Effector CD4-positive, alpha-beta T cell (primary cell): ENCODE data around the gene INS.

ENCODE experiments used
- DNase-seq: peaks from one replicate; pipeline ENCODE4 v3.0.0-alpha.2; 2020

The INS gene

DNA sequence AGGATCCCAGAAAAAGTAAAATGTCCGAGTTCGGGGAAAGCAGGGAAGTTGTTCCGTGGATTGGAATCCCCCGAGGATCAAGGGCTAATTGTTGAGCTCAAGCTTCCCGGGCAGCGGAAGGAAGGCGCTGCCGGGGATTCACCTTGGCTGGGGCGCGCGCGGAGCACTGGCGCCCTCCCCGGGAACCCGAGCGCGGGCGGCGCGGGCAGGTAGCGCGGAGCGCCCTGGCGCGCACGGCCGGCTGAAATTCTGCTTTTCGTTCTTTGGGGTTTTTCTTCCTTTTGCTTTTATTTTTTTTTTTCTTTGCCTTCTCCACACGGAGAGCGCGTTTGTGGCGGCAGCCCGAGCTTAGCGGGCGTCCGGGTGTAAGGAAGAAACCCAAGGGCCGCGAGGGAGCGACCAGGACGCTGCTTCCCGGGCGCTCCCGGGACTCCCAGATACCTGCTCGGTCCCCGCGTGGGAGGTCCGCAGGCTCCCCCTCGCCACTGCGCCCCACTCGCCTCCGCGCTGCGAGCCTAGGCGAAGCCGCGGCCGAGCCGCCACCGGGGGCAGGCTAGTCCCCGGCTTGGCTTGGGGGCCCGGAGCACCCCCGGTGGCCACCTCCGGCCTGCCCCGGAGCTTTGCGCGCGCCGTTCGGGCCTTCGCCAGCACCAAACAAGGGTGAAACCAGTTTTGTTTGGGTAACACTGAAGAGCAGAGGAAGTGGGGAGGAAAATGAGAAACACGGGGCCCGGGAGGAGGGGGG is 17.0 kb downstream of the INS start:
- no peak for DNase-seq

DNA sequence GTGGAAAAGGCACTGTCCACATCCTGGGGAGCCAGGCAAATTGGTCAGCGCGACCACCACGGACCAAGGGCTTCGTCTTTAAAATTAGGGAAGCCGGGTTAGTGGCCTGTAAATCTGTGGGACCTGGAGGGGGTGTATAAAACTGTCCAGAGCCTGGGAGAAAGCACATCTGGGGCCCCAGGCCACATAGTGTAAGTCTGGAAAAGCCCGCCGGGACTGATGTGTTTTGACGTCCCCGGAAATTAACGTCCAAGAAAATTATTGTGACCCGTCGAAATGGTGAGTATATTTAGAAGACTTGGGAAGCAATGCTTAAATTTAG is 17.6 kb downstream of the INS start:
- no peak for DNase-seq

DNA sequence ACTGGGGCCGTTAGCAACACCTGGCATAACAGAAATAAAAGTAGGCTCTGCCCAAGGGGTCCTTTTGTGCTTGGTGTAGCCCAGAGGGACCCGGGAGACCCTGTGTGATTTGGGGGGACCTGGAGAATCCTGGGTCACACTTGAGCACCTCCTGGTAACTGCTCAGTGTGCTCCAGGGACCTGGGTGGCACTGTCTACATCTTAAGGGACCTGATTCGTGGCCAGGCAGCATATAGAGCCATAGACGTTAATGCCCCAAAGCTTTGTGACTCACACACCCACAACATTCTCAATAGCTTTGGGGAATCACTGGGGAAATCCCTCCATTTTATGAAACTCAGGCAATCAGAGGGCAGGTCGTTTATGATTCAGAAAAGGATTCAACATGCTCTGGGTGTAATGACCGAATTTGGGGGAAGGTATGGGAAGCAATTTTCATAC is 18.2 kb downstream of the INS start:
- DNase-seq = no peak

DNA sequence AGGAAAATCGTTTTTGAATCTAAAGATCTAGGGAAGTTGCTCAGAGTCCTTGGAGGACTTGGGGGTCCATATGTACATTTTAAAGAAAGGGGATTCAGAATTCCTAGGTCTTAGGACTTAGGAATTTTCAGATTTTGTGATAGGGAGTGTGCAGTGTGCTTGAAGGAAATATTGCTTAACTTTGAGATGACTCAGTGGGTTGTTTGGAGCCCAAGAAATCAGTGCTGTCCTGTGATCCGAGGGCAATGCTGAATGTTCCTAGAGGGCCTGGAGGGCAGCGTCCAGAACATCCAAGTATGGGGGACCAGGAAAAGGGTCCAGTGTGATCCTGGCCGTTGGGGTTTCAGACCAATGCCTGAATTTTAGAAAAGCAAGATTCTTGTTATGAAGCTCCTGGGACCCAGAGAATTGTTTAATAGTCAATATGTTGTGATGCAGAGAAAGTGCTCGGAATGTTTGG is 18.7 kb downstream of the INS start:
- no peak for DNase-seq

DNA sequence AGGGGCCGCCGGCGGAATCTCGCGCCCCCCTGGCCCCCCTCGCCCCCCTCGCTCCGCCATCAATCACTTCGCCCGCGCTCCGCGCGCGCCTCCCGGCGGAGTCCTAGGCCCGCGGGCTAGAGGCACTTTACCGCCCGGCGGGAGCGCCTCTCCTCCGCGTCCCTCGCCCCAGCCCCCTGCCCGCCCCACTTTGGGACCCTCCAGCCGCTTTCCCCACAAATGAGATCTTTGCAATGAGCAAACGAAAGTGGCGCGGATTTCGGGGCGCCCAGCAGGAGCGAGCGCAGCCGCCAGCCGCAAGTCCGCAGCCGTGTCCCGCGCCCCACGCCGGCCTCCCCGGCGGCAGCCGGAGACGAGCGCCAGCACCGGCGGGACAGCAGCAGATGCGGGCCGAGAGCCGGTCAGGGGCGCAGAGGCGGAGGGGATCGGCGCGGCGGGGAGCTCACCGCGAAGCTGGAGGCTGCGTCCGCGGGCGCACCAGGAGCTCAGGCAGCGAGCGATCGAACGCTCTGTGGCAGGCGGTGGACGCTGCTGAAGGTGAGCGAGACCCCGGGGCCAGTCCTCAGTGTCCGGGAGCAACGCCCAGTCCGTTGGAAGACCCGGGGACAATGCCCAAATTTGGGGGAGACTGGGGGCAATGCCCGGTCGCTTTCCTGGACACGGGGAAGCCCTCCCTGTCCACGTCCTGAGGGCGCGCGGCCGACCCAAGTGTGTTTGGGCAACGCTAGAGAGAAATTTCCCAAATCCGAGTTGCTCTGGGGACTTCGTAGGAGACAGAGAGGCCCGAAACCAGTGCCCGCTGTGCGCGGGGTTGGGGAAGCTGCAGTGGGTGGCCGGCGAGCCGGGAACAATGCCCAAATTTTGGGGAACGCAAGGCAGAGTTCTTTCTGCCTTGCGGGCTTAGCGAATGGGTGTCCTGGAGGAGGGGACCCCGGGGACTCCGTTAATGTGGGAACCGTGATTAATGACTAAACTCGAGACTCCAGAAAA is 20.3 kb downstream of the INS start:
- no peak for DNase-seq

DNA sequence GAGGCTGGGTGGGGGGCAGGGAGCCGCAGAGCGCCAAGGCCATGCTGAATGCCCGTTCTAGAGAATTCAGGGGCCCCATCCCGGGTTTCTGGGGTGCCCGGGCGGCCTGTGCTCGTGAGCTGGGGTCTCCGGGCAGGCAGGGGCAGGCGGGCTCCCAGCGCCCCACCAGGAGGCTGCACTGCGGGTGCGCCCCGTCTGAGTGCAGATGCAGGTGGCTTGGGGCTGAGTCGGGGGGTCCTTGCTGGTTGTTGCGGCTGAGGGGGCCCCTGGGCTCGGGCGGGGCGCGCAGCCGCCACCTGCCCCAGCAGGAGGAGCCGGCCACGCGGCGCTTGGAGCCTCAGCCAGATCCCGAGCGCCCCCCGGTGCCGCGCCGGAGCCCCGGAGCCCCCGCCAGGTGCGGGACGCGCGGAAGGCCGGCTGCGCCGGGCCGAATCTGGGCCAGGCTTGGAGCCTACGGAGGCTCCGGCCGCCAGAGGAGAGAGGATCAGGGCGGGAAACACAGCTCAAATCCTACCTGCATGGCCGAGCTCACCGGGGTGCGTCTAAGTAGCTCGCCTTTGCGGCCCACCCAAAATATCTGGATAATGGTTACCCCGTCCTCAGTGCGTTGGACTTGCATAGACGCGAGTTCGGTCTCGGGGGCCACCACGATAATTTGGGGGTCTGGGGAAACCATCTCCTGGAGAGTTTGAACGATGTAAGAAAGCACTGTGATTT is 21.2 kb downstream of the INS start:
- no peak for DNase-seq

DNA sequence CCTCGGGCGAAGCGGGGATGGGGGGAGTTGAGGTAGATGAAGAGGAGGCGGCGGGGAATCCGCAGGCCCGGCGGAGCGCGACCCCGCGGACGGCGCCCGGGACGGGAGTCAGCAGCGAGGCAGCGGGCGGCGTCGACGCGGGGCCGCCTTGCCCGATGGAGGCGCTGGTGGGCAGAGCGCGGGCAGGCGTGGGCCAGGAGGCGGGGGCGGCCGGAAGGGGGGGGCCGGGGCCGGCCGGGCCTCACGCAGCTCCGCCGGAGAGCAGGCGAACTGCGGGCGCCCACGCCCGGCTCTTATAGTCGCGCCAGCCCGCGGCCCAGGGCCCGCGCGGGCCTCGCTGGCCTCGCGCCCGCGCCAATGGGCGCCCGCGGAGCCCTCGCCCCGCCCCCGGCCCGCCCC is 21.9 kb downstream of the INS start, which contains the start of gene IGF2:
TSS of gene IGF2 (minus strand) at position 267 of the 399 bp plus-strand sequence. CDS start 3,866 bp downstream, outside the sequence.
- no peak for DNase-seq

DNA sequence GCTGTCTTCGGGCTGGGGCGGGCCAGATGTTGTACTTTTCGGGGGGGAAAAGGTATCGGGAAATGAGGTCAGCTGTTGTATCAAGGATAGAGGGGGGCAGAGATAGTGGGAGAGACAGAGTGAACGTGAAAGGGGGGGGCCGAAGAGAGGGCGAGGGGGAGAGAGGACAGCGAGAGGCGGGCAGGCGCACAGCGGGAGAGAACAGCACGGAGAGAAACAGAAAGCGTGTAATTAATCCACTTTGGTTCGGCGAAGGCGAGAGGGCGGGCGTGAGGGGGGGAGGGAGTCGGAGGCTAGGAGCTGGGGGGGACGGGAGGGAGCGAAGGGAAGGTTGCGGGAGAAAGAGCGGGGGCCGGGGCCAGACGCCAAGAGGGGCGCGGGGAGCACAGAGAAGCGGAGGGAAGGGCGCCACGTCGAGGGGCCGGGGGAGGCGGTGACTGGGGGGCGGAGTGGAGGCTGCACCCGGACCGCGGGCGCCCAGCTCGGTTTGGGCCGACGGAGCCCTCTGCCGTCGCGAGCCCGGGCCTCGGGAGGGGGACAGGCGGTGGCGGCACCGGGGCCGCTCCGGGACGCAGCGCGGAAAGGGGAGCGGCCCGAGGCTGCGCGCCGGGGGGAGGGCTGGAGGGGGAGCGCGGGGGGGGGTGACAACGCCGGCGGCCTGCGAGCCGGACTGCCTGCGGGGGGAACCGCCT is 22.4 kb downstream of the INS start:
- DNase-seq = no peak

DNA sequence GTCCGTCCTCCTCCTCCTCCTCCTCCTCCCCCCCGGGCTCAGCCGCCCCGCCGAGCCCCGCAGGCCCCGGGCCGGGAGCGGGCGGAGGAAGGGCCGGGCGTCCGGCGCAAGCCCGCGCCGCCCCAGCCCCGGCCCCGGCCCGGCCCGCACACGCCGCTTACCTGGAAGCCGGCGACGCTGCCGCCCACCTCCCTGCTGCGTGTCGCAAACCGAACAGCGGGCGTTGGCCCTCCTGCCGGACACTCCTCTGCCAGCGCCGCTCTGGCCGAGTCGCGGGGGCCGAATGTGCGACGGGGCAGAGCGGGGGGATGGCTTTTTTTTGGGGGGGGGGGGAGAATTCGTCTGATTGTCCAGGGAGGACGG is 23.0 kb downstream of the INS start:
- no peak for DNase-seq

DNA sequence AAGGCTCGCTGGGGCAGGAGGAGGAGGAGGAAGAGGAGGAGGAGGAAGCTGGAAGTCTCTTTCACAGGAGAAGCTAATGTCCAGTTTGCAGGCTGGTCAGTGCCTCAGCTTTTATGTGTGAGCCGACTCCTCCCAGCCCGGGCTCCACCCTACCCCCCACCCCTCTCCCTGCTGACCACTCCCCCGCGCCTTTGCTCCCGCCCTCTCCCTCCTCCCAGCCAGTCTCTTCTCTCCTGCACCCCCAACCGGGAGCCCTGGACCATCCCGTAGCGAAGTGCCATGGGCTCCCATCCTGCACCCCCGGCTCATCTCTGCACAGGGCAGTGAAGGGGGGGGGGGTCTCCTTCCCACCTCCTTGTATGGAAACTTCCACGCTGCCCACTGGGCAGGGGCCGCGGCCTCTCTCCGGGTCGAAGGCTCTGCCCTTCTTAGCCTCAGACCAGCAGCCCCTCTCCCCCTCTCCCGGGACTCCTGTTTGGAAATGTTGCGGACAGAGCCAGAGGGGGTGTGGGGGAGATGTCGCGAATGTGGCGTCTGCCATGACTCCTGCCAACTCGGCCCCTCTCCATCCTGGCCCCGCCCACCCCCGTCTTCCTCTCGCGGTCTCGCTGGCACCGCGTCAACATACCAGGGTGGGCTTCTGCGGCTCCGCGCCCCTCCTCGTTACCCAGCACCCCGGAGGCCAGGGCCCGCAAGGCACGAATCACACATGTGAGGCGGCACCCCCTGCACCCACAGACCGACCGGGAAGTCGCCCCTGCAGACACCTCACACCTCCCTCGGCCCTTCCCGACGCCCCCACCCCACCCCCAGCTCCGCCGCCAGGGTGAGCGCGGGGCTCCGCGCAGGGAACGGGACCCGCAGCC is 23.6 kb downstream of the INS start:
- DNase-seq = no peak

DNA sequence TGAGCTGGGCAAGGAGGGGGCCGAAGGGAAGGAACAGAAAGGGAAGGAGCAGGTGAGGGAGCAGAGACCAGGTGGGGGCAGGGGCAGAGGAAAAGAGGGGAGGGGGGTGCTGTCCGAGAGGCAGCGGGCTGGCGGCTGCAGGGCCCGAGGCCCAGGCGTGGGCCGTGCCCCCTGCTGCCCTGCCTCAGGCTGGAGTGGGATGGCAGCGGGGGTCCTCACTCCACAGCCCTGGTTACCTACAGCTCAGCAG is 24.1 kb downstream of the INS start:
- no peak for DNase-seq

DNA sequence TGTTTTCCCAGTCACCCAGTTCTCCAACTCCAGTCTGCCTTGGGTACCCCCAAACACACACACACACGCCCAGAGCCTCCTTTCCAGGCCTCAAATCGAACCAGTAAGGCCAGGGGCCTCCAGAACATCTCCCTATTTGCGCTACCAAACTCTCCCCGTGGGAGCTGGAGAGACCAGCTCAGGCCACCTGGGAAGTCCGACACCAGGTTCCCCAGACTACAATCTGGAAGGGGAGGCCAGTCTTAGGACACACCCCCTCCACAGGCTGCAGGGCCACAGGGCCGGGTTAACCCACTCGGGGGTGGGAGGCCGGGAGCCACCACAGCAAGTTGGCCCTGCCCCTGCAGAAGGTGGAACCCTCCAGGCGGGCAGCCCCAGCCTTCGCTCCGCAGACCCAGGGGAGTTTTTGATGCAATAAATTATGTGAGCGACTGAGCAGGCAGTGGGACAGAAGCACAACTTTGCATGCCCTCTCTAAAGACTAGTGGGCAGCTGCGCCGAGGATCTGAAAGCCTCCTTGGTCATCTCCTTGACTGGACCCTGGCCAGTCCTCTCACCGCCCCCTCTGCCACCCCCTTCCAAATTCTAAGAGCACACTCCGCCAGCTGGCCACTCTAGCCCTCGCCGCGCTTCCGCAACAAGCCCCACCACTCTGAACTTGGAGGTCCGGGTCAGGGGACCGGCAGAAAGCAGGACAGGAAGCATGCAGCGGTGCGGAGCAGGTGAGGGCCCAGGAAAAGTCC is 24.6 kb downstream of the INS start:
- no peak for DNase-seq

DNA sequence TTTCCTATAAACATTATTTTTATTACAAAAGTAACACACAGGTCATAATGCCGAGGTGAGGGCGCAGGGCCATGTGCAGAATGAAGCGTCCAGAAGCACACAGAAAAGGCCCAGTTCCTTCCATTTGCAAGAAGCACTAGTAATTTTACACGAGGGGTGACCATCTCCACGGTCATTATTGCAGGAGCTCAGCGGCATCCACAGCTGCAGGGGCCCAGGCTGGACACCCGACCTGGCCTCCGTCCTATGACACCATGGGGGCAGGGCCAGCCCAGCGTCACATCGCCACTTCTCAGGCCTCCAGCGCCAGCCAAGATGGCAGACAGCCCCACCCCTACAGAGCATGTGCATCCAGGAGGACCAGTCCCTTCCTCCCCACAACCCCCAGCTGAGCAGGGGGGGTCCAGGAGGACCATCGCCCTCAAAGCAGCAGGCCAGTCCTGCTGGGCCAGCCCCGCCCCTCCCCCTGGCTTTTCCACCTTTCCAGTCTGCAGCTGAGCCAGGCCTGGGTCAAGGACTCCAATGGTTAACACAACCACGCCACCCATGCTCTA is 25.3 kb downstream of the INS start:
- no peak for DNase-seq

DNA sequence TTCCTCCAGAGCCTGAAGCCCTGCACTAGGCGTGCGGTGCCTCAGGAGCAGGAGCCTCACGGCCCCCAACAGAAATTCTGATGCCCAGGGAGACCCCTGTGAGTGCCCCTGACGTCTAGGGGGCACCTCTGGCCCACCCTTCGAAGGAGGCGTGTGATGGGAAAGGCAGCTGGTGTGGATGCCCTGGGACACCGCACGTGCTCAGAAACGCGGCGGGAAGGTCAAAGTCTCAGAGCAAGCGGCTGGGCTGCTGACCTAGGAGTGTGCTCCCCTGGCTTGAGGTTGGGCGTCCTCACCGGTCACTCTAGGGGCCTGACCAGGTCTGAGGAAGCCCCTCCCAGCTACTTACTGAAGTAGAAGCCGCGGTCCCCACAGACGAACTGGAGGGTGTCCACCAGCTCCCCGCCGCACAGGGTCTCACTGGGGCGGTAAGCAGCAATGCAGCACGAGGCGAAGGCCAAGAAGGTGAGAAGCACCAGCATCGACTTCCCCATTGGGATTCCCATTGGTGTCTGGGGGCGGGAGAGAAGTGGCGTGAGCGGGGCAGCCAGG is 25.9 kb downstream of the INS start:
- DNase-seq = no peak

DNA sequence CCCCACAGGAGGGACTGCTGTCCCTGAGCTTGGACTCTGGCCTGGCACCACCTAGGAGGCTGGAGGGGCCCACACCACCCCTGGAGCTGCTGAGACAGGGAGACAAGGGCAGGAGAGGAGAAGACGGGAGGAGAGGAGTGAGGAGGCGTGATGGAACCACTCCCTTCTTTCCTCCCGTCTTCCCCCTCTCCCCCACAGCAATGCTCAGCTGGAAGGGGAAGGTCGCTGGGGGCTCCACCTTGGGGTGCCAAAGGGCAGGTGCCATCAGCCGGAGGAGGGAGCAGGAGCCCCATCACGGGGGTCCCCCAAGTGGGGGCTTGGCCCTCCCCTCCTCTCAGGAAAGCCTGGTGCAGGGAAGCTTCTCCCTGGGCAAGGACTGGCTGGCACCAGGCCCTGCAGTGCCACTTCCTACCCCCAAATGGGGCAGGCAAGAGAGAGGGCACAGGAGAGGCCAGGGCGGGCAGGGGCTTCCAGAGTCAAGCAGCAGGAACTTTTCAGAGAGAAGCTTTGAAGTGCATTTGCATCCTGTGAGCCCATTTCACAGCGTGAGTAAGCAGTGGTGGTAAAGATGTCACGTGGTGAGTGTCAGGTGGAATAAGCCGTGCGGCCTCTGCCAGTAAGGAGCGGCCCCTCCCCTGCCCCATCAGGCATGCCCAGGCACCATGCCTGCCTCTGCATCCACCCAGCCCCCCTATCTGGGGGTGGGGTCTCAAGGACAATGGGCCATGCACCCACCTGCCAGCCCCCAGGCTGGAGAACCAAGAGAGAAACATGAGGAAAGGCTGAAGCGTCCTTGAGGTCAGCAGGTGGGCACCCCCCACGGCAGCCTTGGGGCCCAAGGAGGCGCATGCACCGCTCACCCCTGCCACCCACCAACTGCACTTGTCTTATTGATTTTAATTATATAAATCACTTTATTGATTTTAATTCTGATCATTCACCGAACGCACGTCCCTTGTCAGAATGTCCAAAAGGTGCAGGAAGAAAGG is 26.7 kb downstream of the INS start:
- DNase-seq = no peak

DNA sequence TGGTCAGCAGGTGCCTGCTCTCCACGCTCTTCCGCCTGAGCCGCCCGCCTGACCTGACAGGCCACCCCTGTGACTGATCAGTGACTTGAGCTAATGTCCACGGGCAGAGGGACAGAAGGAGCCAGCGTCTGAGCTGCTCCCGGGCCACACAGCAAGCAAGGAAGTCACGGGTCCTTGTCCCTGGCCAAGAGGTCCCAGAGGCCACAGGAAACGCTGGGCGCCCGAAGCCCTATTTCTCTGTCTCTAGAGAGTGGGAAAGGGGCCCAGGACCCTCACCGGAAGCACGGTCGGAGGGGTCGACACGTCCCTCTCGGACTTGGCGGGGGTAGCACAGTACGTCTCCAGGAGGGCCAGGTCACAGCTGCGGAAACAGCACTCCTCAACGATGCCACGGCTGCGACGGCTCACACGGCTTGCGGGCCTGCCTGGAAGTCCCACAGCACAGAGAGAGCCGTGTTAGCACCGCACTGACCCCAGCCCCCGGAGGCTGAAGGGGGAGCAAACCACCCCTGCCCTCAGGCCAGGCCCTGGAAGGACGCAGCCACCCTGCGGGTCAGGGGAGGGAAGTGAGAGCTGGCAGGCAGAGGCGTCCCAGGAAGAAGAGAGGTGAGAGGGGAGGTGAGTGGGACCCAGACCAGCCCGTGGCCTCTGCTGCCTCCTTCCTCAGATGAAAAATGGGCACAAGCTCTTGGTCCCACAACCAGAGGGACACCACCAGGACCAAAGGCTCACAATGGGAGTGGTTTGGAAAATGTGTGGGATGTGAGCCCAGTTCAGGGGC is 27.6 kb downstream of the INS start:
- no peak for DNase-seq

DNA sequence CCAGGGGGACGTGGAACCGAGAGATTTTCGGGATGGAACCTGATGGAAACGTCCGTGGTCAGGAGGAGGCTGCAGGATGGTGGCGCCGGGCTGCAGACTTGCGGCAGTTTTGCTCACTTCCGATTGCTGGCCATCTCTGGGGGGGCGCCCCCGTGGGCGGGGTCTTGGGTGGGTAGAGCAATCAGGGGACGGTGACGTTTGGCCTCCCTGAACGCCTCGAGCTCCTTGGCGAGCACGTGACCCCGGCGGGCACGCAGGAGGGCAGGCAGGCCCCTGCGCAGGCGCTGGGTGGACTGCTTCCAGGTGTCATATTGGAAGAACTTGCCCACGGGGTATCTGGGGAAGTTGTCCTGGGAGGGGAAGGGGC is 28.2 kb downstream of the INS start:
- DNase-seq = no peak

DNA sequence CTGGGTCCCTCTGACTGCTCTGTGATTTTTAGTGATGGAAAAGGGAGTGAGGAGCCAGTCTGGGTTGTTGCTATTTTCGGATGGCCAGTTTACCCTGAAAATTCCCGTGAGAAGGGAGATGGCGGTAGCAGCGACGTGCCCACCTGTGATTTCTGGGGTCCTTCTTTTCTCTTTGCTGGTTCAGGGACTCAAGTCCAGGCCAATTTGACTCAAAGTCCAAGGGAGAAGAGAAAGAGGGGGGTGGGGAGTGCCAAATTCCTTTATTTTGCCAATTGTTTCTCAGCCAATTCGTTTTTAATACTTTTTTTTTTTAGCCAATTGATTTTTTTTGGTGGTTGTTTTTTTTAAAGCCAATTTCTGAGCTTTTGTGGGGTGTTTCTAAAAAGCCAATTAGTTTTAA is 28.8 kb downstream of the INS start:
- no peak for DNase-seq
